Measurements from ENCODE around the gene ZNF687.

ZNF687 gene

DNA sequence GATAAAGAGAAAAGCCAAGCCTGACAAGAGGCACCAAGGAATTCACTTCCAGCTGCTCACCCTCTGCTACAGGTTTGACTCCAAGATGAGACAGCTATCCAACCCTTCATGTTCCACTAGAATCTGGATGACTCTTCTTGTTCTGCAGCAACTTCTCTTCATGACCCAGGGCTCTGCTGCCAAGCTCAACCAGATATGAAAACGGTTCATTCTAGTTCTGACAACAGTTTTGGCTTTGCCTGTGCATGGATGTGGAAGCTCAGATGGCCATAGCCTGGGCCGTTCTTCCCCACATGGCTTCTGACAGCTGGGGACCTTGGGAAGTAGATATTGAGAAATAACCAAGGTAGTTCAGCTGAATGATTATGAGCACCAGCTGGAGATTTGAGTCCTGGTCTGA lies 31.4 kb downstream of the ZNF687 start:
- Histone ChIP-seq H3K27ac (ENCODE audit: low read length) (no peak overlapping the region), H3K9me3 (ENCODE audit: insufficient read depth, low read length, severe bottlenecking) (no peaks in the 10 kb centered on the region), H3K79me2 (ENCODE audit: insufficient read depth, low read length) (peaks cover 11% of the 10 kb centered on the region; the same call in 1 of the 2 replicates), H4K20me1 (ENCODE audit: insufficient read depth, low read length) (peaks cover 7% of the 10 kb centered on the region; the same call in 1 of the 2 replicates), H3K9ac (ENCODE audit: low read depth, low read length) (no peak overlapping the region), H3K4me2 (ENCODE audit: insufficient read depth, low read length) (no peak overlapping the region), H3K36me3 (ENCODE audit: insufficient read depth, low read length) (peaks cover 87% of the 10 kb centered on the region), H2AFZ (ENCODE audit: low read depth, low read length) (no peak overlapping the region), H3K27me3 (ENCODE audit: insufficient read depth, low read length, poor library complexity) (no peaks in the 10 kb centered on the region), H3K4me3 (ENCODE audit: low read depth in 1 of 2, low read length in 2 of 2) (no peak overlapping the region), H3K4me1 (ENCODE audit: insufficient read depth, low read length) (no peaks in the 10 kb centered on the region)
- DNase-seq (no peak), ATAC-seq (ENCODE audit: insufficient read depth, low read depth) (no peak)
- TF ChIP-seq EZH2 (IDR thresholded peaks at IDR 0.05; ENCODE audit: borderline replicate concordance, low read depth, low read length, severe bottlenecking) = no peak
- TF ChIP-seq, protein P1, sequence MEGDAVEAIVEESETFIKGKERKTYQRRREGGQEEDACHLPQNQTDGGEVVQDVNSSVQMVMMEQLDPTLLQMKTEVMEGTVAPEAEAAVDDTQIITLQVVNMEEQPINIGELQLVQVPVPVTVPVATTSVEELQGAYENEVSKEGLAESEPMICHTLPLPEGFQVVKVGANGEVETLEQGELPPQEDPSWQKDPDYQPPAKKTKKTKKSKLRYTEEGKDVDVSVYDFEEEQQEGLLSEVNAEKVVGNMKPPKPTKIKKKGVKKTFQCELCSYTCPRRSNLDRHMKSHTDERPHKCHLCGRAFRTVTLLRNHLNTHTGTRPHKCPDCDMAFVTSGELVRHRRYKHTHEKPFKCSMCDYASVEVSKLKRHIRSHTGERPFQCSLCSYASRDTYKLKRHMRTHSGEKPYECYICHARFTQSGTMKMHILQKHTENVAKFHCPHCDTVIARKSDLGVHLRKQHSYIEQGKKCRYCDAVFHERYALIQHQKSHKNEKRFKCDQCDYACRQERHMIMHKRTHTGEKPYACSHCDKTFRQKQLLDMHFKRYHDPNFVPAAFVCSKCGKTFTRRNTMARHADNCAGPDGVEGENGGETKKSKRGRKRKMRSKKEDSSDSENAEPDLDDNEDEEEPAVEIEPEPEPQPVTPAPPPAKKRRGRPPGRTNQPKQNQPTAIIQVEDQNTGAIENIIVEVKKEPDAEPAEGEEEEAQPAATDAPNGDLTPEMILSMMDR (IDR thresholded peaks at IDR 0.05; ENCODE audit: borderline replicate concordance, extremely low read depth, low read length, poor library complexity, severe bottlenecking) = no peak

DNA sequence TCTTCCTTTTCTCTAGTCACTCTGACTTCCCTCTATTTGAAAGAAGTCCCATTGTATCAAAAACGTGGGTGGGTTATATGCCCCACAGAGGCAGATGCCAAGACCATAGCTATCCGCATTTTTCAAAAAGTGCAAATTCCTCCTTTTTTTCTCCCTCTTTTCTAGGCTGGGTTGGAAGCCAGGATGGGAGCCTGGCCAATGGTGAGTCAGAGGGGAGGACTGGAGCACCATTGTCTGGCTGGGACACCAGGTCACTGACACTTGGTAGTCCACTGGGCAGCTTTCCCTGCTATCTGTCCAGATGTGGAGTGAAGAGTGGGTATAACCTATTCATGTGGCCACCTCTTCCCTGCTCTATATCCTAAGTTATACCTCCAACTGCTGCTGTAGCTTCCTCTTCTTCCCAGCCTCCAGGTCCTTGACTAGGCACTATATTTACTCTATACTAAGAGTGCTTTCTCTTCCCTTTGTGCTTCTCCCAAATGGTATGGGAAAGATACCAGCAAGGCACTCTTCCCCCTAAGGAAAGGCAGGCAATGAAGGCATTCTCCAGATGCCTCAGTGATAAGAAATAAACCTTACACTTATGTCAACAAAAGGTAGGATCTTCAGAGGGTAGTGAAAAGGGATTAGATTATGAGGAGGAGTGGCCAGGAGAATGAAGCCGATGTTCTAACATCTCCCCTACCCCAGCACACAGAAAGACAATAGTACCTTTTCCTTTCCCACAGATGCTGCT lies 32.2 kb downstream of the ZNF687 start:
- ATAC-seq (ENCODE audit: insufficient read depth, low read depth) = no peak
- H3K9ac ChIP-seq (ENCODE audit: low read depth, low read length) = no peak overlapping the region
- H3K79me2 ChIP-seq (ENCODE audit: insufficient read depth, low read length) = peaks cover 18% of the 10 kb centered on the region
- H3K27me3 ChIP-seq (ENCODE audit: insufficient read depth, low read length, poor library complexity) = no peaks in the 10 kb centered on the region
- H2AFZ ChIP-seq (ENCODE audit: low read depth, low read length) = no peak overlapping the region
- H3K4me3 ChIP-seq (ENCODE audit: low read depth in 1 of 2, low read length in 2 of 2) = no peak overlapping the region
- H3K9me3 ChIP-seq (ENCODE audit: insufficient read depth, low read length, severe bottlenecking) = no peaks in the 10 kb centered on the region
- no peak for DNase-seq
- no peak overlapping the region for H3K4me2 ChIP-seq (ENCODE audit: insufficient read depth, low read length)
- no peaks in the 10 kb centered on the region for H3K4me1 ChIP-seq (ENCODE audit: insufficient read depth, low read length)
- TF ChIP-seq, protein P1 (IDR thresholded peaks at IDR 0.05; ENCODE audit: borderline replicate concordance, extremely low read depth, low read length, poor library complexity, severe bottlenecking) = no peak
- no peak for TF ChIP-seq EZH2 (IDR thresholded peaks at IDR 0.05; ENCODE audit: borderline replicate concordance, low read depth, low read length, severe bottlenecking)
- no peak overlapping the region for H3K27ac ChIP-seq (ENCODE audit: low read length)
- peaks cover 85% of the 10 kb centered on the region for H3K36me3 ChIP-seq (ENCODE audit: insufficient read depth, low read length)
- peaks cover 7% of the 10 kb centered on the region; the same call in 1 of the 2 replicates for H4K20me1 ChIP-seq (ENCODE audit: insufficient read depth, low read length)

DNA sequence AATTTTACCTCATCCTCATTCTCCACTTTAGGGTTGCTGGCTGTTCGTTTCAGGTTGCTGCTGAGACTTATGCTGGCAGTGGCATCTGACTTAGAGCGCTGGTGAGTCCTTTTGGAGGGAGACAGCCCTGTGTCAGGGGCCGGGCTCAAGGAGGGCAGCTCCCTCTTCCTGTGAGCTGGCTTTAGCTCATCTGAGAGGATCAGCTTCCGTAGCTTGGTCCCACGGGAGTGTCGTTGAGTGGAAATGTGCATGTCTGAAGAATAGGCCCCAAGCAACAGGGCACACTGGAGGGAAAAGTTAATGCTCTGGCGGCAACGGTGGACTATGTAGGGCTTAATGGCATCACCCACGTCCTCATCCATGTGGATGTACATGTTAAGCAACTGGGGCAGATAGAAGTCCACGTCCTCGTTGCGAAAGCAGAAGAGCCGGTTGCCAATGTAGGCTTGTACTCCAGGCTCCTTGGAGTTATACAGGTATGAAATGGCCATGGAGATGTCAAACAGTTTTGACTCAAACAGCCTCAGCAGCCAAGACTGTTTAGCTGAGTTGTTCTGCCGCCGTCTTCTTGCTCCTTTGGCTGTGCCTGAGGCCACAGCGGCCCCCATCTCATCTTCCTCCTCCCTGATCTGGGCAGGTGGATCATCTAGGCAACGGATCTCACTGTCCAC lies 33.6 kb downstream of the ZNF687 start:
- H3K36me3 ChIP-seq (ENCODE audit: insufficient read depth, low read length) = peaks cover 82% of the 10 kb centered on the region
- H2AFZ ChIP-seq (ENCODE audit: low read depth, low read length) = no peak overlapping the region
- H3K9ac ChIP-seq (ENCODE audit: low read depth, low read length) = no peak overlapping the region
- no peak overlapping the region for H3K4me3 ChIP-seq (ENCODE audit: low read depth in 1 of 2, low read length in 2 of 2)
- peaks cover 29% of the 10 kb centered on the region for H3K79me2 ChIP-seq (ENCODE audit: insufficient read depth, low read length)
- no peak for ATAC-seq (ENCODE audit: insufficient read depth, low read depth)
- H3K4me2 ChIP-seq (ENCODE audit: insufficient read depth, low read length) = no peak overlapping the region
- H3K27ac ChIP-seq (ENCODE audit: low read length) = no peak overlapping the region
- no peaks in the 10 kb centered on the region for H3K27me3 ChIP-seq (ENCODE audit: insufficient read depth, low read length, poor library complexity)
- no peaks in the 10 kb centered on the region for H3K9me3 ChIP-seq (ENCODE audit: insufficient read depth, low read length, severe bottlenecking)
- TF ChIP-seq EZH2 (IDR thresholded peaks at IDR 0.05; ENCODE audit: borderline replicate concordance, low read depth, low read length, severe bottlenecking) = no peak
- TF ChIP-seq, protein P1 (IDR thresholded peaks at IDR 0.05; ENCODE audit: borderline replicate concordance, extremely low read depth, low read length, poor library complexity, severe bottlenecking) = no peak
- H4K20me1 ChIP-seq (ENCODE audit: insufficient read depth, low read length) = peaks cover 7% of the 10 kb centered on the region; the same call in 1 of the 2 replicates
- no peaks in the 10 kb centered on the region for H3K4me1 ChIP-seq (ENCODE audit: insufficient read depth, low read length)
- DNase-seq = no peak
